ENCODE data around the gene BCL2L1.

BCL2L1 gene

DNA sequence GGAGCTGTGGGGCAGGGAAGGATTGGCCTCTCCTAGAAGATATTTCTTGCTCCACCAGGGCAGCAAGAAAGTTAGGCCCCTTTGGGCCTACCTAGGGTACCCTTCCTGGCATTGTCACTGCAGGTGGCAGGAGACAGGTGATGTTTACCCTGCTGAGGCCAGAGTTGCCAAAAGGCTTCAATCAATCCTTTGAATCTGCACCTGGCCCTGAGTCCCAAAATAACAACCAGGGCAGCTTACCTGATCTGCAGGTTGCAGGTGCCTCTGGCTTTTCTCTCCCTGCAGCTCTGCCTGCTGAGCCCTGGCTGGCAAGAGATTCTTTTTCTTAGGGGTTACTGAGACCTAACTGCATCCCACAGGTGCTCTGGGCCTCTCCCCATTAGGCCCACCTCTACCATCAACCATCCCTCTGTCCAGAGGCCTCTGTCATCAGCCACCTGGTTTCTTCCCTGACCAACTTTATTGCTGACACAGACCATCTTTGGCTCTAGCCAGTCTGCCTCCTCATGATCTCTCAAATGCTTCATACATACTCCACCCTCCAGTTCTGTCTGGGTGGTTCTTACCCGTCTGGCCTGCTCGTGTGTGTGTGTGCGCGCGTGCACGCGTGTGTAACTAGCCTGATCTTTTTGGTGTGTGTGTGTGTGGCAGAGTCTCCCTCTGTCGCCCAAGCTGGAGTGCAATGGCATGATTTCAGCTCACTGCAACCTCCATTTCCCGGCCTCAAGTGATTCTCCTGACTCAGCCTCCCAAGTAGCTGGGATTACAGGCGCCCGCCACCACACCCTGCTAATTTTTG lies 13.7 kb downstream of the BCL2L1 start:
- TF ChIP-seq GATA3 (IDR thresholded peaks at IDR 0.05; ENCODE audit: low read depth, low read length) (no peak), GATA2 (IDR thresholded peaks at IDR 0.05; ENCODE audit: low read depth, low read length) (no peak)

DNA sequence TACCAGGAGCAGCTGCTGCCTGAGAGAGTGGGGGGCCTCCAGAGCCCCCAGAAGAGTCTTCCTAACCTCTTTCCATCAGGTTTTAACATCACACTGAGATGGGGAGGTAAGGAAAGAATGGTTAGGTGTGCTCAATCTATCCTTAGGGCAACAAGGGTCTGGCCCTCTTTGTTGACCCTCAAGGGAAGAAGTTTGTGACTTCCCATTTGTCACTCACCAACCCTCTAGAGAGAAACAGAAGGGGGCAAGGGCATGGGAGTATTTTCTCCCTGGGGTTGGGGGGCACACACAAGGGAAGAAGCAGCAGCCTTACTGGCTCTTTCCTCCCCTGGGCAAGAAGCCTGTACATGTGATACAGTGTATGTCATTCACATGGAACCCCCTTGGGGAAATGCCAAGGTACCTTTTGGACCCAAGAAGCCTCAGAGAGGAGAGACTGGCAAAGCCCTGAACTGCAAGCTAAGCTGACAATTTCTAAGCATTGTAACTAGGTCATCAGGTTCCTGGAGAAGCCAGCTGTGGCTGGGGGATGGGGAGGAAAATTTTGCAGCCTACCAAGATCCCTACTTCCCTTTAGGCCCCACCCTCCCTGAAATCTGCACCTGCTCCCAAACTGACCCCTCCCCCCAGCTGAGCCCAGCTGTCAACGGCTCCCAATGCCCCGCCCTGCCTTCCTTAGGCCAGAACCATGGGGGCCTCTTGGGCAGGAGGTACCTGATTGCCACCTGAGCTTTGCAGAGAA lies 14.5 kb downstream of the BCL2L1 start:
- TF ChIP-seq GATA3 (IDR thresholded peaks at IDR 0.05; ENCODE audit: low read depth, low read length) (no peak), GATA2 (IDR thresholded peaks at IDR 0.05; ENCODE audit: low read depth, low read length) (no peak)

- TF ChIP-seq GATA3 (IDR thresholded peaks at IDR 0.05; ENCODE audit: low read depth, low read length) (no peak), GATA2 (IDR thresholded peaks at IDR 0.05; ENCODE audit: low read depth, low read length) (no peak)
These were observed 15.4 kb downstream of the BCL2L1 start for GRCh38 chr20:31707258-31707615.

GRCh38 chr20:31706607-31707257 lies 15.9 kb downstream of the BCL2L1 start:
- TF ChIP-seq GATA2 (IDR thresholded peaks at IDR 0.05; ENCODE audit: low read depth, low read length) (no peak), GATA3 (IDR thresholded peaks at IDR 0.05; ENCODE audit: low read depth, low read length) (no peak)

- TF ChIP-seq GATA2 (IDR thresholded peaks at IDR 0.05; ENCODE audit: low read depth, low read length) (no peak), GATA3 (IDR thresholded peaks at IDR 0.05; ENCODE audit: low read depth, low read length) (no peak)
These were observed 16.8 kb downstream of the BCL2L1 start for GRCh38 chr20:31705598-31706597.

DNA sequence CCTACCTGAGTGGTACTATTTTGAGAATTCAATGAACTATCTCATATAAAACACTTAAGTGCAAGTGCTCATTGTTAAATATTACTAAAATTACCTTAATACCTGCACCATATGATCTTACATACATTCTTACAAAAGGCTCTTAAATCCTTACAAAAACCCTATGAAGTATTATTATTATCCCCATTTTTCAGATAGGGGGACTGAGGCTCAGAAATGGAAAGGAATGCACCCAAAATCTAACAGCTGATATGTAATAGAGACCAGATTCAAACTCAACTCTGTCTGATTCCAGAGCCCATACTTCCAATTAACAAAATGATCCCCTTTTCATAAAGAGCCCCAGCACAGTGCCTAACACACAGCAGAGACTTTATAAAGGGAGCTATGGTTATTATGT lies 17.5 kb downstream of the BCL2L1 start:
- TF ChIP-seq GATA3 (IDR thresholded peaks at IDR 0.05; ENCODE audit: low read depth, low read length): no peak
- TF ChIP-seq GATA2 (IDR thresholded peaks at IDR 0.05; ENCODE audit: low read depth, low read length): no peak

- TF ChIP-seq GATA3 (IDR thresholded peaks at IDR 0.05; ENCODE audit: low read depth, low read length) (no peak), GATA2 (IDR thresholded peaks at IDR 0.05; ENCODE audit: low read depth, low read length) (no peak)
These were observed 18.2 kb downstream of the BCL2L1 start for GRCh38 chr20:31704225-31705119.

GRCh38 chr20:31701591-31701990 lies 21.1 kb downstream of the BCL2L1 start:
- TF ChIP-seq GATA3 (IDR thresholded peaks at IDR 0.05; ENCODE audit: low read depth, low read length): no peak
- no peak for TF ChIP-seq GATA2 (IDR thresholded peaks at IDR 0.05; ENCODE audit: low read depth, low read length)

DNA sequence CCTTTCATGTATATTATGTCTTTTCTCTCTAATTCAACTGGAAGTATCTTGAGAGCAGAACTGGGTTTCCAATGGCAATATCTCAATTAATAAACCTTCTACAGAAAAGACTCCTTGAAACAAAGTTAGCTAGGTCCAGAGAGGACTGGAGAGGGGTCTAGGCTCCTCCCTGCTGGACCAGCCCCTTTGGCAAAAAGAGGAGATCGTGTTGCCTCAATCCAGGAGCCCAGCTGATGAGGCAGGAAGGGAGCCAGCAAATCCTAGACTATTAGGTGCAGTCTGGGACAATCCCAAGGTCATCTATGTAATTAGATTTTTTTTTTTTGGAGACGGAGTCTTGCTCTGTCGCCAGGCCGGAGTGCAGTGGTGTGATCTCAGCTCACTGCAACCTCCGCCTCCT lies 21.9 kb downstream of the BCL2L1 start:
- TF ChIP-seq GATA3 (IDR thresholded peaks at IDR 0.05; ENCODE audit: low read depth, low read length): no peak

DNA sequence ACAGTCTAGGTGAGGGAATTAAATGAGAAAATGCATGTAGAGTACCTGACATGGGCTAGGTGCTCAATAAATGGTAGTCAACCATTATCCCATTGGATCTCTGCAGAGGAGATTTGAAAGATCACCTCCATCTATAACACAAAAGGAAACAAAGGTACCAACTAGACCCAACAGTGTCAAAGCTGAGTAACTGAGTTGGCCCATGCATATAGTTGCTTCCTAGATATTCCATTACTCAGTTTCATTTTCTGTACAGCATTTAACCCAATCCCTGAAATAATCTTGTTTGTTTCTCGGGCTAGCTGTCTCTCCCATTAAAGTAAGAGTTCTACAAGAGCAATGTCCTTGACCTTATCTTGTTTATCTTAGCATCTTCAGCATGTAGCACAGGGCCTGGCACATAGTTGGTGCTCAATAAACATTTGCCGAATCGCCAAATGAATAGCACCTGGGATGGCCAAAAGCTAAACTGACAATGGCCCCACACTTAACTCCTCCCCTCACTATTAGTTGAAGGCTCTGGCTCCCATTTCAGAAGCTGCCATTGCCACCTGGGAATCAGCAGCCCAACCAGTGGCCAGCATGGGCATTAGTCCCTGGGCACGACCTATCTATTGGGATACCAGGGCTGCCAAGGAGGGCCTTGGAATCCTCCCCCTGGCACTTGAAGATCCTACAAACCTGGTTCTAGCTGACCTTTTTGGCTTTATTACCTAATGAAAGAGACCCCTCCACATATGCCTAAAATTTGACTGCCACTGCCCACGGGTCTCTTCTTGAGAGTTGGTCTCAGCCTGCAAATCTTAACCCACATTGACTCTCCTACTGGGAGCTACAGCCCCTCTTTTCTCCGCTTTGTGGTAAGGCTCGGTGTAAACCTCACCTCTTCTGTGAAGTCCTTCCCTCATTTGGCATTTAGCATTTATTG lies 22.6 kb downstream of the BCL2L1 start:
- TF ChIP-seq GATA2 (IDR thresholded peaks at IDR 0.05; ENCODE audit: low read depth, low read length) (no peak), GATA3 (IDR thresholded peaks at IDR 0.05; ENCODE audit: low read depth, low read length) (no peak)

DNA sequence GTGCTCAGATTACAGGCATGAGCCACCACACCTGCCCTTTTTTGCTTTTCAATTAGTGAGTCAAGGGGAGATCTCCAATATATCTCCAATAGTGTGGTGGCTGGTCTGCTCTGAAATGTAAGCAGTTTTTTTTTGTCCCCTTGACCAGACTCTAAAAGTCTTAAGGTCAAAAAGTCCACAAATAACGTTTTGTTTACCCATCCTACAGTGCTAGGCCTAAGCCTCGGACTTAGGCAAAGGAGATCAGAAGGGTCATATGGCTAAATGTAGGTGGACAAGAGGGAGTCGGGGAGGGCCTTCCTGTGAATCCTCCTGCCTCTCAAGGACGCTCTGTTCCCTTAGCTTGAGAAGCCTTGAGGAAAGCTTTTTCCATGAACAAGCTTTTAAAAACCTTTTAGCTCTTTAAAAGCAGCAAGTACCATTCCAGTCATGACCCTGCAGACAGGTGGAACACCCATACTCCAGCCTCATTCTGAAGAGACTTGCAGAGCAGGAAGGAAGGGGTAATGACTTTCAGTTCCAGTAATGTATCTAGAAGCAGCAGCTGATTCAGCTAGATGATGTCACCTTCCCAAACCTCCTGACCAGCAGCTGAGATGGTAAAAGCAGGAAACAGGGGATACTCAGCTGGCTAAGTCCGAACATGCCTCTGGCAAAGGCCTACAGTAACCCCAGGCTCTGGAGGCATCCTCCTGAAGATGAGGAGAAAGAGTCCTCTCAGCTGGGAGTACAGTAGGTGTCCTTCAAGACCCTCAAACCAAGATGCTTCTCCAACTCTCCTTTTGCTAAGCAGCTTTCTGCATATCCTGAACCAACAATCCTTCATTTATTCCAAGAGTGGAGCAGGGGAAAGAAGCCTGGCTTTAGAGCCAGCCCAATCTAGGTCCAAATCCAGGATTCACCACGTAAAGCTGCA lies 23.6 kb downstream of the BCL2L1 start:
- TF ChIP-seq GATA3 (IDR thresholded peaks at IDR 0.05; ENCODE audit: low read depth, low read length) (no peak), GATA2 (IDR thresholded peaks at IDR 0.05; ENCODE audit: low read depth, low read length) (no peak)
